ENCODE measurements around the gene LITAFD. TPM values are rescaled to one million over a fixed set of nuclear protein-coding genes. Genes with fewer than 3 reads are reported as not detected.

LITAFD gene
- total RNA-seq, 1 donor from 2014 or later = not detected

DNA sequence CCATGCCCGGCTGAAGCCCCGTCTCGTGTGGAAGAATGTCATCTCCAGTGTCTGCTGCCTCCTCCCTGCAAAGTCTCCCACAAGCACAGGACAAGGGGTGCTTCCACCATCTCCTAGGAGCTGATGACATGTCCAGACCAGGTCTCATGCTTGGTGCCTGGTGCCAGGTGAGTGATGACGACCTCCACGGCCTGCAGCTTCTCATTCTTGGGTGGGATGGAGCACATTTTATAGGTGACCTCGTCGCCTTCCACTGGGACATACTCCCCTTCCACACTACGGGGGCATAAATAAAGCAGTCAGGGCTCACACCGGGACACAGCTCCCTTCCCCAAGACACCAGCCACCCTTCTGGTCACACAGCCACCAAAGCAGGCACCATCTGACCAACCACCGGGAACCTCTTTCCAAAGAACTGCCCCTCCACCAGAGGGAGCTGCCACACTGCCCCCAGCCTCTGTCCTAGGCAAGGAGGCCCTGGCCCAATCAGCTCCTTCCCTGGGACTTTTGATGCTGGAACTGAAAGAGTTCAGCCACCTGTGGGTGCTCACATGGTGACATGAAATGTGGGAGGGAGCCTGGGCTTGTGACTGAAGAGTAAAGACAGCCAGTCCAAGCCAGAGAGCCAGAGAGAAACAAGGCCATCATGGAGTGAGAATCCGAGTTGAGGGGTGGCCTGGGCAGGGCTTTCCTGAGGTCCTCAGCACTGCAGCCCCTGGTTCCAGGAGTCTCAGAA is 26.9 kb upstream of the LITAFD start:
- no peak for DNase-seq (ENCODE audit: extremely low read depth, low read depth, low spot score)

DNA sequence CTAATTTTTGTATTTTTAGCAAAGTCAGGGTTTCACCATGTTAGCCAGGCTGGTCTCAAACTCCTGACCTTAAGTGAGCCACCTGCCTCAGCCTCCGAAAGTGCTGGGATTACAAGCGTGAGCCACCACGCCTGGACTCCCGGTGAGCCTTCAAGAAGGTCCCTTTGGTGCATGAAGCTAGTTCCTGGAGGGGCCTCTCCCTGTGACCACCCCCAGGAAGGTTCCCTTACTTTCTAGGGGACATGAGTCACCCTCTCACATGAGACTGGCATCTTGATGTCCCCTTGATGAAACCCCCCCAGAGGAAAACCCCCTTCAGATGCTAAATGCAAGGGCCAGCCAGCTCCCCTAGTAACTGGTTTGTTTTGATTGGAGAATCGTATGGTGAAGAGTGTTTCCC is 26.2 kb upstream of the LITAFD start:
- no peak for DNase-seq (ENCODE audit: extremely low read depth, low read depth, low spot score)

DNA sequence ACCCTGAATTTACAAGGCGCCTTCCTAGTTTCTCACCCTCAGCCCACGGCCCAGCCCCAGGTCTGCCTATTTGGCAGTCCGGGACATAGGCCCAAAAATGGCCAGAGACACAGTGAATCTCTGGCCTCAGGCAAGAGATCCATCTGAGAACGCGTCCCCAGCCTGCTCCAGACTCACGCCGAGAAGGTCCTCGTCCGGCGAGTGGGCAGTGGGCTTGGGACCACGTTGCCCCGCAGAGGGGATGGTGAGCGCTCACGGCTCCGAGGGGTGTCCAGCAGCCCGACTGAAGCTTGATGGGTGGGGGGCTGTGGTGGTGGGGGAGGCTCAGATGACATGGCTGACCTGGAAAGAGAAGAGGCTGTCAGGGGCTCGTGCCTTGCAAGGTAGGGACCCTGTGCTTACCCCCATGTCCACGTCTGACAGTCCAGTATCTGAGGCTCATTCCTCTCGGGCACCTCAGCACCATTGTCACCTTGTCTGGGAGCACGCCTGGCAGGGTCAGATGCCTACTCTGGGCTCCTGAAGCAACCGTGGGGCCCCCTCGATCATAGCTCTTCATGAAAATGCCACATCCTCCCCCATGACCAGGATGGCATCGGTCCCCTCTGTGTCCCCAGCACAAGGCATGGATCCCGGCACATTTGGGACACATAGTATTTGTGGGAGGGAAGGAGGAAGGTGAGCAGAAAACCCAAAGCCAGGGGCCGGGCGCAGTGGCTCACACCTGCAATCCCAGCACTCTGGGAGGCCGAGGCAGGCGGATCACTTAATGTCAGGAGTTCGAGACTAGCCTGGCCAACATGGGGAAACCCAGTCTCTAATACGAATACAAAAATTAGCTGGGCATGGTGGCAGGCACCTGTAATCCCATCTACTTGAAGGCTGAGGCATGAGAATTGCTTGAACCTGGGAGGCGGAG is 22.9 kb upstream of the LITAFD start:
- no peak for DNase-seq (ENCODE audit: extremely low read depth, low read depth, low spot score)

DNA sequence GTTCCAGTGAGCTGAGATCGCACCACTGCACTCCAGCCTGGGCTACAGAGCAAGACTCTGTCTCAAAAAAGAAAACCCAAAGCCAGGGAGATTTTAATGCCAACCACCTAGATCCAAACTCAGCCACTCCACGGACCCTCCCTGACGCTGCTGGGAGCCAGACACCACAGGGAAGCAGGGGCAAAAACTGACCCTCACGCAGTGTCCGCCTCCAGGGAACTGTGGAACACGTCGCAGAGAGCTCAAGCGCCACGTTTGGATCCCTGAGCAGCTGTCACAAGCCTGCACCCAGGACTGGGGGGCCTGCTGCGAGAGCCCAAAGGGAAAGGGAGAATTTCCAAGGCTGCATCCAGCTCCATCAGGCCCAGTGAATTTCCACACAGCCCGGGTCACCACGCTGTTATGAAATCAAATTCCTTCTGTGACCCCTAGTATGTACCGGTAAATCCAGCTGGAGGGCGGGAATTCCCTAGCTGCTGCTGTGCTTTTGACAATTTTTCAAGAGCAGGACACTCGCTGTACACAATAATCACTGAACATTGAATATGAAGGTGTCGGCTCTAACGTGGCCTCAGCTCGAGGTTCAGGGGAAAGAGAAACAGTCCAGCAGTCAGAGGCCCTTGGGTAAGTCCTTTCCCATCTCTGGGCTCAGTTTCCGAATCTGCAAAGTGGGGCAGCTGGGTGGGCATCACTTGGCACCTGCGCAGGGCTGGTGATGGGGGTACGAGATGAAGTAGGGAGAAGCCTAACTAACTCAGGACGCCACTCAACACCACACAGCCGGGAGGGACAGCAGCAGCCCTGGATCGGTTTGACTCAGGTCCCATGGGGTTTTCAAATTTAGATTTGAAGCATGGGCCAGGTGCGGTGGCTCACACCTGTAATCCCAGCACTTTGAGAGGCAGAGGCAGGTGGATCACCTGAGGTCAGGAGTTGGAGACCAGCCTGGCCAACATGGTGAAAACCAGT is 22.0 kb upstream of the LITAFD start:
- DNase-seq (ENCODE audit: extremely low read depth, low read depth, low spot score) = no peak

DNA sequence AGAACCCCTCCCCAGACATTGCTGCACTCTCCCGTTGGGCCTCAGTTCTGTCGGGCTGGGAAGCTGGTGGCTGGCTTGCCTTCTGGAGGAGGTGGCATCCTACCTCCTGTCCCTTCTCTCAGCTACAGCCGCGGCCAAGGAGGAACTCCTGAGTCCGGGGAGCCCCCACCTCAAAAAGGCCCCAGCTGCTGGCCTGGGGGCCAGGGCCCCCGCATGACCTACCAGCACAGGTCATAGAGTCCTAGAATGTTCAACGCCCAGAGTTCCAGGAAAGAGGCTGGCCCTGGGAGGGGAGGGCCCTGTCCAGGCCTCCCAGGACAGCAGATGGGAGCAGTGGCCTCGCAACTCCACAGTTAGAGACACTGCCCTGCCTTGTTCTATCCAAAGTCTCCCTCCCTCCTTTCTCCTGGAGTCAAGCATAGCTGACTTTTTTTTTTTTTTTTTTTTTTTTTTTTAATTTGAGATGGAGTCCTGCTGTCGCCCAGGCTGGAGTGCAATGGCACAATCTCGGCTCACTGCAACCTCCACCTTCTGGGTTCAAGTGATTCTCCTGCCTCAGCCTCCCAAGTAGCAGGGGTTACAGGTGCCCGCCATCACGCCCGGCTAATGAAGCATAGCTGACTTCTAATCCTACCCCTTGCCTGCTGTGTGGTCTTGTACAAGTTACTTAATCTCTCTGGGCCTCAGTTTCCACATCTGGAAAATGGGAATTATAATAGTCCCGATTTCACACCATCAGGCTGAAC is 20.4 kb upstream of the LITAFD start:
- DNase-seq (ENCODE audit: extremely low read depth, low read depth, low spot score) = no peak

DNA sequence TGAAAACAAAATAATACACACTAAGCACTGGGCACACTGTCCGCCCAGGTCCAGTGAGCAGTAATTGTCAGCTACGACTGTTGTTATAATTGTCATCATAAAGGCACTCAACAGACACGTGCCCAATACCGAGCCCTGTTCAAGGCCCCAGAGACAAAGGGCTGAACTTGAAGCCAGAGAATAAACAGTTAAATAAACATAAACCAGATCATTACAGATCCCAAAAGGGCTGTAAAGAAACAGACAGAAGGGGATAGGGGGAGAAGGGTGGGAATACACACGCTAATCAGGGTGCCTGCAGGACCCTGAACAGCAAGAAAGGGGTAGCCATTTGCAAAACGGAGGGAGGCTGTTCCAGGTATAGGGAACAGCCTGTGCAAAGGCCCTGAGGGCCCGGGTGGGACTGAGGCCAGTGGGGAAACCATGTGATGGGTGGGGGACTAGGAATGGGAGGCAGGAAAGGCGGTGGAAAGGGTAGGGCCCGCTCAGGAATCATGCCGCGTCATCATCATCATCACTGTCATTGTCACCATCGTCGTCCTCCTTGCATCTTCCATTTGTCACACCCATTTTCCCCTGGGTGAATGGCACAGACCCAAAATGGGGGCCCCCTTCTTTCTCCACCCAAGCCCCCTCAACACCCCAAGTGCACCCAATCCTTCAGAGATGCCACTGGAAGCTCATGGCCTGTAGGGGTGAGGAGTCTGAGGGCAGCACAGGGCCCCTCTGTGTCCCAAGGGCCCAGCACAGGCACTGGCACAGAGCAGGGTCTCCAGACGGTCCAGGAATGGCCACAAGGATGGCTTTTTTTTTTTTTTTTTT is 19.6 kb upstream of the LITAFD start:
- DNase-seq (ENCODE audit: extremely low read depth, low read depth, low spot score) = no peak

DNA sequence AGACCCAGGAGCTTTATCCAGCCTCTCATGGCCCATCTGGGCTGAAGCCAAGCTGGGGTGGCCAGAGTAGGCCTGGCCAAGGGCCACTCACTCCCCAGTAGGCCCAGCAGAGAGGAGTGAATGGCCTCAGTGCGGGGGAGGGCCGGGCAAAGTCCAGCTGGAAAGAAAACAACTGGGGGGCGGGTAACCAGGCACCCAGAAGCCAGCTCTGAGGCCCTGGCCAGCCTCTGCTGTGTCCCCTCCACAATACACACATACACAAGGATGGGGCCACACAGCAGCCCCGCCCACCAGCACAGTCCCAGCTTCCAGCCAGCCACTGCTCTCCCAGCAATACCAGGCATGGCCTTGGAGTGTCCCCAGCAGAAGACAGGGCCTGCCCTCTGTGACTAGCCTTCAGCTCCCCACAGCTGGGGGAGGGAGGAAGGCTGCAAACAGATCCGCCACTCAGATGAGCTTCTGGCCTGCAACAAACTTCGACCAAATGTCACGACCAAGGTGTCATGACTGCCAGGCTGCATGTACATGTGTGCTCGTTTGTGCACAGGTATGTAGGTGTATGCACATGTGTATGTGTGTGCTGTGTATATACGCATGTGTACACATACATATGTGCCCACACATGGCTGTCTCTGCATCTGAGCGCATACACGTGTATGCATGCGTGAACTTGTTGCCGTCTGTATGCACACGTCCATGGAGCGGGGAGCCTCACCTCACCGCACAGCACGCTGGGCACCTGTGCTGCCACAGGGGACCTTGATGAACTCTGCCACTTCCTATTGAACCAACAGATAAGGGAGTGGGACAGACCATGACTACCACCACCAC is 18.3 kb upstream of the LITAFD start:
- no peak for DNase-seq (ENCODE audit: extremely low read depth, low read depth, low spot score)

DNA sequence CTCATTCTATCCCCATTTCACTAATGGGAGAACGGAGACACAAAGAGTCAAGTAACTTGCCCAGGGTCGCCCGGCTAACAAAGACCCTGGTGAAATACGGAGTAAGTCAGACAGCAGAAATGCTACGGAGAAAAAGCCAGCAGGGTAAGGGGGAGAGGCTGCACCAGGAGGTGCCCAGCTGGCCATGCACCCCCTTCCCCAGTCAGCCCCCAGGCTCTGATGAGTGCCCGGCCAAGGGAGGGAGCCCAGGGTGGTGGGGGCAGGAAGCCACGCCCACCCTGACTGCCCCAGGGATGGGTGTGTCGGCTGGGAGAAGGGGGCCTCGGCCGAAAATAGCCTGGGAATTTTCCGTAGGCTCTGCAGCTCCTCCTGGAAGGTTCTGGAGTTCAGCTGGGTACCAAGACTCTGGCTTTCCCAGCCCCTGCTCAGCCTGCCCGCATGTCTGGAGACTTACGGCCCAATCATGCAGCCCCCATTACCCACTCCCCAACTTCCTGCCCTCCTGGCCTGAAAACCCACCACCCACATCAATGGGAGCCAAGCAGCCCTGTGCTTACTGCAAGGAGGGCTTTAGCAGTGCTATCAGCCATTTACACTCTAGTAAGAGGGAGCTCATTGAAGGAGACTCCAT is 17.6 kb upstream of the LITAFD start:
- no peak for DNase-seq (ENCODE audit: extremely low read depth, low read depth, low spot score)

DNA sequence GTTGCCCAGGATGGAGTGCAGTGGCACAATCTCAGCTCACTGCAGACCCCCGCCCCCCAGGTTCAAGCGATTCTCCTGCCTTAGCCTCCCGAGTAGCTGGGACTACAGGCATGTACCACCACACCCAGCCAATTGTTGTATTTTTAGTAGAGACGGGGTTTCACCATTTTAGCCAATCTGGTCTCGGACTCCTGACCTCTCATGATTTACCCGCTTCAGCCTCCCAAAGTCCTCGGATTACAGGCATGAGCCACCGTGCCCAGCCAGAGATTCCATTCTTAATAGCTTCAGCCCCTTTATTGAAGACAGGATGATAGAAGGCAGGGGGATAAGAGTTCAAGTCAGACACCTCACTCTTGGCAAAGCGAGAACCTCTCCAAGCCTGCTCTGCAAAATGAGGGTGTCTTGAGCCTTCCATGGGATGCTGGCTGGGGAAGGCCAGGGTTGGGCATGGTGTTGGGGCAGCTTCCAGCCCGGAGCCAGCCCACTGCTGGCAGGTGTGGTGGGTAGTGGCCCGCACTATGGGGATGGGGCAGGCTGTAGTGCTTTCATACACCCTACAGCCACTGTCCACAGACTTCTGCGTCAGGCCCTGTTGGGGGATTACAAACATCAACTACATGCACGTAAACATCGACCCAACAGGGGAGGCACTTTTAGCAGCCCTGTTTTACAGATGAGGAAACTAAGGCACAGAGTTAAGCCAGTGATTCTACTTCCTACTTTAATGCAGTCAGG is 16.8 kb upstream of the LITAFD start:
- DNase-seq (ENCODE audit: extremely low read depth, low read depth, low spot score) = no peak

DNA sequence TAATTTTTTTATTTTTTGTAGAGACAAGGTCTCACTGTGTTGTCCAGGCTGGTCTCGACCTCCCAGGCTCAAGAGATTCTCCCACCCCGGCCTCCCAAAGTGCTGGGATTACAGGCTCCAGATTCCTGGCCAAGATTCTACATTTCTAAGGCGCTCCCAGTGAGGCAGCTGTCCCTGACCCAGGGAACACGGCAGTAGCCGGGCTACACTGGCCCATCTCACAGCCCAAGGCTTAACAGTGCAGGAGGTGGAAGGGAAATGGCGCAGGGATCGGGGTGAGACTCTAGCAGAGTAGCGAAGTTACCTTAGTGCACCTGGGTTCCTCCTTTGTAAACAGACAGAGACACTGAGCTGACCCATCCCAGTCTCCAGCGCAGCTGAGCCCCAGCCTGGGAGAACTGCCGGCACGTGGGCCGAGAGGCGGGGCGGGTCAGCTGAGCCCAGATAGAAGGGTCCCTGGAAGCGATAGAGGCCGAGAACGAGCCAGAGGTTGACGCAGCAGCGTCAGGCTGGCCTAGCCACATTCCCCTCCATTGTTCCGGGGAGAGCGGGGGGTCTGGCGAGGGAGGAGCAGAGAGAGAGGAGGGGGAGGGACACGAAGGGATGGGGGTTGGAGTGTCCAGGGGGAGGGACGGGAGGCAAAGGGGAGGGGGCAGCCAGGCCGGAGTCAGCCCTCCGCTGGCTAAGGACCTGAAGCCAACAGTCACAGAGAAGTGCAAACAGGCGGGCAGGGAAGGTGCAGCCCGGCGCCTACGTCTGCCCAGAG is 15.8 kb upstream of the LITAFD start:
- no peak for DNase-seq (ENCODE audit: extremely low read depth, low read depth, low spot score)

DNA sequence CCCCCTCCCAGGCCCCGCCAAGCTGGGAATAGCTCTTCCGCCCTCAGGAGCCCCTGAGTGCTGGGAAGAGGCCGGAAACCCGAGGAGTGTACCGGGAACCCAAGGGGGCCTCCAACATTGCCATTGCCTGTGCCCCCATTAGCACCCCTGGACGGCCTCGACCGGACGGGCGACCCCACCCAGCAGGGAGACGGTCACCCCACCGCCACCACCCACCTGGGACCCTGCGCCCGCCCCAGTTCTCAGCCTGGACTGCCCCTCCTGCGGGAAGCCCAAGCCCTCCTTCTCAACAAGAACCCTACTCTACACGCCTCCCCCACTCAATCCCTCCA is 15.3 kb upstream of the LITAFD start:
- no peak for DNase-seq (ENCODE audit: extremely low read depth, low read depth, low spot score)

DNA sequence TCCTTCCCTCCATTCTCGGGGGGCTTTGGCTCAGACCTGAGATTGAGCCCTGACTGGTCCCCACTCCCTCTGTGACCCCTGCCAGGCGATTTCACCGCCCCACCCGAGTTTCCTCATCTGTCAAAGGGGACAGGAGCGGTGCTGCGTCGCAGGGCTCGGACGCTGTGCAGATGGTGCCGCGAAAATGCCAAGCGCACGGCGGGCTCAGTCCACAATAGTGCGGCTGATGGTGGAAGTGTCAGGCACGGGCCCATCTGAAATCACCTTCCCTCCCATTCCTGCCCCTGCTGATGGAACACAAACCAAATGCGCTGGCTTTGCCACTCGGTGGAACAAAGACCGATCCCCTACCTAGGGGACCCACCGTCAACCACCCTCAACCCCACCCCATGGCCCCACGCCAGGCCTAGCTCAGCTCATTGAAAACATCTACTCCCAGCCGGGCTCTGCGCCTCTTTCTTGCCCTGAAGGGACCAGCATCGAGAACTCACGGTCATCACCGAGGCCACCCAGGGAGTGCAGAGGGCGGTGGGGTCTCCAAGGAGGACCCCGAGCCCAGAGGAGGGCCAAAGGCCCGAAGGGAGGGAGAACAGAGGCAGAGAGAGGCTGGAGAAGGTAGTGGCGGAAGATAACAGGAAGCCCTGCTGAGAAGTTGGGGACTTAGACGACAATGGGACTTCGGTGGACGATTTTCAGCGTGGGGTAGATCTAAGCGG is 14.8 kb upstream of the LITAFD start:
- DNase-seq (ENCODE audit: extremely low read depth, low read depth, low spot score) = no peak

DNA sequence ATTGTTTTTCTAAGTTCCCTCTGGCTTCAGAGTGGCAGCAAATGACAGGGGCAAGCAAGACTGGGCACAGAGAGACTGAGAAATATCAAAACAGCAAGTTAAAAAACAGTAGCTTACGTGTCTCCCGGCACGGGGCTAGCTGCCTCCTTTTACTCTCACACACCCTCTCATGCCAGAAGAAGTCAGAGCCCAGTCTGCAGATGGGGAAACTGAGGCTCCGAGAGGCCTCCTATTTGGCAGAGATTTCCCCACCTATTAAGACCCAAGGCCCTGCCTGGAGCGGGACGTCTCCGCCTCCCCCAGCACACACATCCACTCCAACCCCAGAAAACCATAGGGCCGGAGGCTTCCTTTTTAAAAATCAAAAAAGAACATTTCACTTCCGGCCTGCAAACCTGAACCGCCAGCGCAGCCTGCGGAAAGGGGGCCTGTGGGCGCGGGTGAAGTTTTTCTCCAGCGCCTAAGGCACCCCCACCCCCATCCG is 14.2 kb upstream of the LITAFD start:
- DNase-seq (ENCODE audit: extremely low read depth, low read depth, low spot score) = no peak

DNA sequence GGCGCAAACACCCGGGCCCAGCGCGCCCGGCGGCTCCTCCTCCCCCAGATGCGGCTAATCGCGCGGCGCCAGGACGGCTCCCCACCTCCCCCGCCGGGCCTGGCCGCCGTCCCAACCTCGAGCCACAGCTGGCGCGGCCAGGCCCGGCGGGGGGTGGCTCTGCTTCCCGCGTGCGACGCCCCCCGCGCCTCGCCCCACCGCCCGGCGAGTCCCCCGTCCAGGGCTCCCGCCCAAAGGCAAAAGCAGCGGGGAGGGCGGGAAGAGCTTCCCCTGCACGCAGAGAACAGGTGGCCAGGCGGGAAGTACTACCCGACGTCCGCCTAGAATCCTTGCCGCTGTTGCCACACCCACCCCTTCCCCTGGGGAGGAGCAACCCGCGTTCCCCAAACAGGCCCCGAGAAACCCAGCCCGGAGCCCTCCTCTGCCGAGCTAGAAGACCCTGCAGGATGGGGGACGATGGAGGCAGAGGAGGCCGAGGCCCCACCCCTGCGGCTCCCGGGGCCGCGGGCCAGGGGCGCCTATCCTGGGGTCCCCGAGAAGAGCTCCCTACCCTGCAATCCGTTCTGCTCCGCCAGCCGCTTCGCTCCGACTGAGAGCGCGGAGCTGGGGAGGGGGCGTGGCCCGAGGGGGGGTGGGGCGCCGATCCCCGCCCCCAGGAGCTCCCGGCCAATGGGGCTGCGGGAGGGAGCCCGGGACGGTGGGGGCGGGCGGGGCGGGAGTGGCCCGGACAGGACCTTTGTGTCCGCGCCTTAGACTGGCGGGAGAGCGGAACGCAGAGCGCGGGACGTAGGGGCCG is 13.5 kb upstream of the LITAFD start, which contains the start of gene CARHSP1:
Gene CARHSP1 (minus strand): TSS at position 591 of the 796 bp plus-strand sequence. CDS start 9,678 bp downstream, outside the sequence.
- DNase-seq (ENCODE audit: extremely low read depth, low read depth, low spot score) = no peak
